Superior temporal gyrus (tissue), 1 donor: ENCODE data around the gene FAM236C.
"Not testable (repeated sequence)": the region's sequence is repeated elsewhere in the genome, so short reads cannot be mapped to it uniquely, and the experiment has no call there.

Experiments
- DNase-seq: peaks from one replicate; pipeline ENCODE4 v3.0.0-alpha.2; 2016; ENCODE audit errors: extremely low spot score

FAM236C gene

GRCh38 chrX:72912315-72912714 is at the start of gene FAM236C:
FAM236C (plus strand) TSS chrX:72912615; CDS start chrX:72912715, 100 bp downstream.
- DNase-seq, result not testable (repeated sequence)

GRCh38 chrX:72882898-72883297 is 29.5 kb upstream of the FAM236C start:
- not testable (repeated sequence) for DNase-seq

DNA sequence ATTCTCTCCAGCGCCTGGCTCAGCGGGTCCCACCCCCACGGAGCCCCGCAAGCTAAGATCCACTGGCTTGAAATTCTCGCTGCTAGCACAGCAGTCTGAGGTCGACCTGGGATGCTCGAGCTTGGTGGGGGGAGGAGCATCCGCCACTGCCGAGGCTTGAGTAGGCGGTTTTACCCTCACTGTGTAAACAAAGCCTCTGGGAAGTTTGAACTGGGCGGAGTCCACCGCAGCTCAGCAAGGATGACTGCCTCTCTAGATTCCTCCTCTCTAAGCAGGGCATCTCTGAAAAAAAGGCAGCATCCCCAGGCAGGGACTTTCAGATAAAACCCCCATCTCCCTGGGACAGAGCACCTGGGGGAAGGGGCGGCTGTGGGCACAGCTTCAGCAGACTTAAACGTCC is 22.7 kb upstream of the FAM236C start:
- not testable (repeated sequence) for DNase-seq

DNA sequence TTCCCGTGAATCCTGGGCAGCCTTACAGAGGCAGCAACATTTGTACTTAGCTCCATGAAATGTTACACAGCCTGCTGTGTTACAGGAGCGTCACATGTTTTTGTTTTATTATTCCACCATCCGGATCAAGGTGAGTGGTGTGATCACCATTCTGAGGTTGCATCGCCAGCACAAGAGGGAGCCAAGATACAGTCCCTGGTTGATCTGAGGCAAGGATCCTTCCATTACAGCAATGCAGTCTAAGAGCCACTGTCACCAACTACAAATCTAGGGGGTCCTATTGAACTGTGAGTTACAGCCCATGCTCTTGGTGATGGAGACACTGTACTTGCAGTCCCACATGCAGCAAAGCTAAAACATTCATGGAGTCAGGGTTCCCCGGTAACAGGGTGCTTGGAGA is 3.7 kb downstream of the FAM236C start:
- DNase-seq, result not testable (repeated sequence)

GRCh38 chrX:72932283-72932682 is 19.9 kb downstream of the FAM236C start:
- not testable (repeated sequence) for DNase-seq

DNA sequence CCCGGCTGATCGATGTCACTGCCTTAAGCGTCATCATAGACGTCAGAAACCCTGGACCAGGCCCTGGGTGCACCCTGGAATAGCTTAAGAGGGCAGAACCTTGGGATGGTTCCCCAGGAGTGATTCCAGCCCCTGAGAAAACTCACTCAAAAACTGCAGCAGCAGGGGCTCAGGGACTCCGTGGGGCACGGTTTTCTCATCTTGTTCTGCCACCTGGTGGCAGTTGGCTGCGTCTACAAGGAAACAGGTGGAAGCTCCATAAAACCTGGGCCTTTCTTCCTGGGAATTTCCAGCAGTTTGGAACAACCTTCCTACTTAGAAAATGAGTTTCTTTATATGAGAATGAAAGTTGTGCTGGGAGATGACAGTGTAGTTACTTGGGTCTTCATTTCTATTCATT is 24.0 kb downstream of the FAM236C start:
- DNase-seq, result not testable (repeated sequence)

- not testable (repeated sequence) for DNase-seq
Observed at GRCh38 chrX:72936882-72937455, 24.6 kb downstream of the FAM236C start.

DNA sequence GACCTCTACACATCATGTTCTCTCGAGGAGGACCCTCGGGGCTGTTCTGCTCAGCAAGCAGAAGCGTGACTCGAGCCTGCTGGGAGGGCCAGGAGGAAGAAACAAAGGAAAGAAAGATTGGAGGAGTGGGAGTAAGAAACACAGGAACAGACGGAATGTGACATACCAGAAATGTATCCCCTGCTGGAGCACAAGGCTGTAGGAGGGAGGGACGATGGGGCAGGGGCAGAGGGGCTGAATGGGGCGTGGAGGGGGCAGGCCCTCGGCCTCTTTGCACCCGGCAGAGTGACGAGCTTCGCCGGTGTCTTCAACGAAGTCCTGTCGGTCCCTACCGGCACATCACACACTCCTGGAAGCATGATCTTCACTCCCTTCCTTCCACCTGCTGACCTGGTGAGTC is 25.5 kb downstream of the FAM236C start, which contains the start of gene FAM236A:
Gene FAM236A, plus strand, starts transcription at position 301 of the 400 bp plus-strand sequence. Its CDS starts 57 bp downstream, at position 358.
- not testable (repeated sequence) for DNase-seq

GRCh38 chrX:72942272-72942671 is 29.9 kb downstream of the FAM236C start:
- not testable (repeated sequence) for DNase-seq

- DNase-seq, result not testable (repeated sequence)
Observed at GRCh38 chrX:72943035-72943818, 30.8 kb downstream of the FAM236C start.

DNA sequence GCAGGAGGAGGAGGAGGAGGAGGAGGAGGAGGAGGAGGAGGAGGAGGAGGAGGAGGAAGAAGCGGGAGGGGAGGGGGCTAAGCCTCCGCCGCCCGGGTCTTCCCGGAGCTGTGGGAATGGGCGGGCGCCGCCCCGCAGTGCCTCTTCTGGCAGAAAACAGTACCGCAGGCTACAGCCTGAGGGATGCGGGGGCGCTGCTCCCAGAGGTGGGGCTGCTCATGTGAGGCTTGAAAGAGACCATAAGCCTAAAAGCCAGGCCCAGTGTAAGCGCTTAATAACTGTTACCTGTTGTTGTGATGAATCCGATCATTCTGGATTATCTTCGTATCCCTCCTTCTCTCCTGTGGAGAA is 31.4 kb downstream of the FAM236C start, which contains the start of gene DMRTC1:
Gene DMRTC1, minus strand, starts transcription at position 19 of the 351 bp plus-strand sequence. CDS start 68,143 bp downstream, outside the sequence.
- not testable (repeated sequence) for DNase-seq

DNA sequence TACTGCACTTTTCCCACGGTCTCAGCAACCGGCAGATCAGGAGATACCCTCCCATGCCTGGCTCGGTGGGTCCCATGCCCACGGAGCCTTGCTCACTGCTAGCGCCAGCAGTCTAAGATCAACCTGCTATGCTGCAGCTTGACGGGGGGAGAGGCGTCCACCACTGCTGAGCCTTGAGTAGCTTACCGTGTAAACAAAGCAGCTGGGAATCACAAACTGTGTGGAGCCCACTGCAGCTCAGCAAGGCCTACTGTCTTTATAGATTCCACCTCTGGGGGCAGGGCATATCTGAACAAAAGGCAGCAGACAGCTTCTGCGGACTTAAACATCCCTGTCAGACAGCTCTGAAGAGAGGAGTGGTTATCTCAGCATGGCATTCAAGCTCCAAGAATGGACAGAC is 47.6 kb downstream of the FAM236C start:
- DNase-seq, result not testable (repeated sequence)
